GM18502 (cell line): Measurements from ENCODE around the gene OR2V1.
"Not testable (repeated sequence)": the region's sequence is repeated elsewhere in the genome, so short reads cannot be mapped to it uniquely, and the experiment has no call there.

Source experiments
- ATAC-seq: cut with Tn5 transposase; IDR thresholded peaks from one replicate; pipeline ENCODE4 v1.9.1; 2021; ENCODE audit warnings: mild to moderate bottlenecking; ENCODE audit not compliant: unreplicated experiment, poor library complexity

Gene OR2V1

DNA sequence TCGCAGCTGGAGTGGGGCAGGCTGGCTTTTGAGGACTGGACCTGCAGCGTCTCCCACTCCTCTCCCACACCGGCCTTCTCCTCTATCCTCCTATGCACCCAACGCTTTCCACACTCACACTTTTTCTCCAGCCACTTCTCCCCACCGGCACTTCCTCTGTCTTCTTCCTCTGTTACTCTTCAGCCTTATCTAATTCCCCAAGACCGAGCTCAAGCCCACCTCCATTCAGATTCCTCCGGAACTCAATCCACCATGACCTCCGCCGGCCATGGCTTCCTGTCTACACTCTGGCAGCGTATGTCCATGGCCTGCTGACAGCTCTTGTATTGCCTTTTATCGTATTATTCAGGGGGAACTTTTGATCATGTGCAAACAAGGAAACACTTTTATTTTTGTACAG is 545 bp upstream of the OR2V1 start:
- ATAC-seq, result no peak

DNA sequence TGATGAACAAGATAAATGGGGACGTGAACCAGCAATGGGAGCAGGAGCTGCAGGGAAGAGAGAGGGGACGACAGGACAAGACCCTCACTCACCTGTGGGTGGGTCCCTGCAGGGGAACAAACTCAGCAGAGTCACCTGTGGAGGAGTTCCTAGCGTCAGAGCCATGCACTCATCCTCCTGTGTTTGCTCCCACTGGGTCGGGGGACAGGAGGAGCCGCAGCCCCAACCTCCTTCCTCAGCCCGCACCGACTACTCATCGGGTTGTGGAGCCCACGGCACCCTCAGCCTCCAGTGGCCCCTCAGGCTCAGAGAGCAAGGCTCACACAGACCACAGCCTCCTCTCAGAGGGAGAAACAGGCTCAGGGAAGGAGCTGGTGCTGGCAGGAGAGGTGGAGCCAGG is 888 bp downstream of the OR2V1 start:
- not testable (repeated sequence) for ATAC-seq

DNA sequence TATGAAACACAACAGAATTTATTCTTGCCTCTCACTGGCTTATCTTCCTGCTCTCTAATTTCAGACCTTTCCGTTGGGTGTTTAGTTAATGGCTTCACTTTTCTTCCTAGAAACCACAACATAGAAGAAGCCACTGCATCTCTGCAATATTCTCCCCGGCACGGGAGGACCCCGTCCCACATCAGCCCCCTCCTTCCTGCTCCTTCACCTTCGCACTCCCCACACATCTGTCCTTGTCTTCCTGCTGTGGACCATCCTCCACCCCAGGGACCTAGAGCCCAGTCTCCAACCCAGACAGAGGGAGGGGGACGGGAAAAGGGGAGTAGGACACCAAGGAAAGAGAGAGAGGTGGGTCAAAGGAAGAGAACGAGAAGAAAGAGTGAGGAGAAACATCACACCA is 1.4 kb downstream of the OR2V1 start:
- no peak for ATAC-seq

GRCh38 chr5:181127907-181128626 is 2.9 kb downstream of the OR2V1 start:
- ATAC-seq, result no peak

GRCh38 chr5:181127456-181127855 is 3.5 kb downstream of the OR2V1 start:
- ATAC-seq, result no peak

GRCh38 chr5:181126841-181127240 is 4.1 kb downstream of the OR2V1 start:
- no peak for ATAC-seq

- ATAC-seq, result no peak
These were observed 6.4 kb downstream of the OR2V1 start for GRCh38 chr5:181124526-181124925.

- ATAC-seq, result no peak
These were observed 9.1 kb downstream of the OR2V1 start for GRCh38 chr5:181121675-181122561.

DNA sequence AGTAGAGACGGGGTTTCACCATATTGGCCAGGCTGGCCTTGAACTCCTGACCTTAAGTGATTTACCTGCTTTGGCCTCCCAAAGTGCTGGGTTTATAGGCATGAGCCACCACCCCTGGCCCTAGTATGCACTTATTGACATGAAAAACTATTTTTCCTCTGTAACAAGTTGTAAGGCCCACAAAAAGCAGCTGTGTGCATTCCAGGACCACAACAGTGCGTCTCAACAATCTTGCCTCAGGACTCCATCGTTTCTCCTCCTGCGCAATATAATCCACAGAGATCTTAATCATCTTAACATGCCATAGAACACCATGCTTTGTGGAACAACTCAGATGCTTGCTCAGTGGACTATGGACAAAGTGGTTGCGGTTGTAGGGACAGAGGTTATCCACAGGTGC is 10.2 kb downstream of the OR2V1 start:
- ATAC-seq, result no peak

DNA sequence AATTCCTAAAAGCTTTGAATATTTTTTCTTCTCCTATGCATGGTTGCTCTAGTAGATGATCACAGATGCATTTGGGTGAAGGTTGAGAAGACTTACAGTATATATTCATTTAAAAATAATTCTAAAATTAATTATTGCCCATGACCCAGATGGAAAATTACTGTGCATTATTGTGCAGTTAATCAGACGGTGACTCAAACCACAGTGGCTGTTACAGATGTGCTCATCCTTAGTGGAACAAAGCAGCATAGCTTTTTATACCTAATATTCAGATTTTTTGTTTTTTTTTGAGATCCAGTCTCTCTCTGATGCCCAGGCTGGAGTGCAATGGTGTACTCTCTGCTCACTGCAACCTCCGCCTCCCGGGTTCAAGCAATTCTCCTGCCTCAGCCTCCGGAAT is 10.7 kb downstream of the OR2V1 start:
- no peak for ATAC-seq

DNA sequence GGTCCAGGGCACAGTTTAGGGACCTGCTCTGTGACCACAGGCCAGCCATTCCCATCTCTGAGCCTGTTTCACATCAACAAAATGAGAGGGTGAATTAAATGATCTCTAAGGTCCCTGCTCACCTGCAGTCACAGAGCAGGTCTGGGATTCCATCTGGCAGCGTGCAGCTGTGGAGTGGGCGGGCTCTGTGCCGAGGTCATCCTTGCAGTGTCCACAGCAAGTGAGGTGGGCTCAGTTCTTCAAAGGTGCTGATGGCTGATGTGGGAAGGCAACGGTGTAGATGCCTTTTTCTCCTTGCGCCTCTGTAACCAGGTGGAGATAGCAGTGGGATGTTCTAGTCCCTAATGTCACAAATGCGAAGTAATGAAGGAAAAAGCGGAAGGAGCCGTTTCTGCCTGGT is 11.9 kb downstream of the OR2V1 start:
- no peak for ATAC-seq

GRCh38 chr5:181118369-181118768 is 12.6 kb downstream of the OR2V1 start:
- no peak for ATAC-seq

GRCh38 chr5:181114844-181115778 is 15.9 kb downstream of the OR2V1 start:
- ATAC-seq, result no peak

GRCh38 chr5:181114284-181114843 is 16.6 kb downstream of the OR2V1 start:
- no peak for ATAC-seq

- not testable (repeated sequence) for ATAC-seq
These were observed 17.4 kb downstream of the OR2V1 start for GRCh38 chr5:181113572-181113971.

DNA sequence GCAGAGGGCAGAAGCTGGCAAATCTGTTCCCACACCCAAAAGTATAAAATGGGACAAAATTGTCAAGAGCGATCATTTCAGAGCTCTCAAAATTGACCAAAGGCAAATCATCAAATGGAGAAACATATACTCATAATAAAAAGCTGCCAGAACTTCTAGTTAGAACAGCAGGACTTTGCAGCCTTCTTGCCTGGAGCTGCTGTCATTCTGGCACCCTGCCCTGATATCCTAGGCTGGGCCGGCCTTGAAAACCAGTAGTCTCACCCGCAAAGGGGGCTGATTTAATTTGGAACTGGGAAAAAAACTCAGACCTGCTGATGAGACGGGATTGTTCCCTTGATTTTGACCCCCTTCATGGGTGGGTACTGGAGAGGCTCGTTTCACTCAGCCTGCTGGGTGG is 18.5 kb downstream of the OR2V1 start:
- no peak for ATAC-seq

DNA sequence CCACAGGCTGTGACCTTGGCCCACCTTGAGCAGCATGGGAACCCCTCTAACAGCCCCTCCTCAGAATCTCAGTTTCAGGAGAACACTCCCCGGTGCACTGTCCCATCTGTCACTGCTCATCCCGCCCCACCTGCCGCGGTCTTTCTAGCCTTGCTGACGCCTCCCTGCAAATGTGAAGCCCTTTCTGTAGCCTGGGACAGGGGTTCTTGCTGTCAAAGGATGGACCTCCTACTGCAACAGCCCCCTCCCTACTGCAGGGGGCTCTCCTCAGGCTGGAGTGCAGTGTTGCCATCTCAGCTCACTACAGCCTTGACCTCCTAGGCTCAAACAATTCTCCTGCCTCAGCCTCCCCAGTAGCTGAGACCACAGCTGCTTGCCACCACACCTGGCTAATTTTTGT is 20.0 kb downstream of the OR2V1 start:
- no peak for ATAC-seq

DNA sequence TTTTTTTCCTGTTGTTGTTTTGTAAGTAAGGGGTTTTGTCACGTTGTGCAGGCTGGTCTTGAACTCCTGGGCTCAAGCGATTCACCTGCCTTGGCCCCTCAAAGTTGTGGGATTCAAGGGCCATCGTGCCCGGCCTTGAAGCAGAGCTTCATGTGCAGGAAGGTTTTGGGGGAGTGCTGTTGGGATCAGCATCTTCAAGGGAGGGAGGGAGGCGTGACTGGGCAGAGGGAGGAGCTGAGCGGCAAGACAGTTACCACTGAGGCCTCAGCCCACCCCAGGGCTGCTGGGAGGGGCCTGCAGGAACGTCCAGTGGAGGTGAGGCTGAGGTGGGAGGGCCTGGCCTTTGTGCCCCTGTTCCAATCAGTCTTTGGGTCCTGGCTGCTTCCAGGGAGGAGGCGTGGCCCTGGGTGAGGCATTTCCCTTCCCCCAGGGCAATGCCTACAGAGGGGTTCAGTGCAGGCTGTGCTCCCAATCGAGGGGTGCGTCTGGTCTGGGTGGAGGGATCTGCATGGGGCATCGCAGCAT is 21.4 kb downstream of the OR2V1 start:
- no peak for ATAC-seq

DNA sequence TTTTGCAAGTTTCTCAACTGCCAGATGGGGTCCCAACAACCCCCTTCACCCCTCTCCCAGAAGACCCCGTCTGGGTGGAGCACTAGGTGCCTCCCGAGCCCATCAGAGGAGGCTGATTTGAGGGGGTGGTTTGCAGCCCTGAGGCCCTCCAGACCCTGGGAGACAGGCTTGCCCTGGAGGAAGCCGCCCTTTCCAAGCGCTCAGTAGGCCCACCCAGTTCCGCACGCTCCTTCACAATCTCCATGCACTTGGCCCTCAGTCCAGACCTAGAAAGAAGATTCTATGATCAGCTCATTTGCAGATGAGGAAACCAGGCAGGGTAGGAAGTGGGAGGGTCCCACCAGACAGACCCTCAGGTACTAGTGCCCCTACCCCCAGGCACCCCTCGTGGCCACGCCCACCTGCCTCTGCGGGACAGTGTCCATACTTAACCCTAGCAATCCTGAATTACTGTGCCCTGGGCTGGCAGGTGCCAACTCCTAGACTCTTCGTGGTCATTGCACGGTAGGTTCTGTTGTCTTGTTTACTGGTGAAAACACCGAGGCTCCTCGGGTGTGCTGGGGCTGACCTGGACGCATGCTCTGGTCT is 22.3 kb downstream of the OR2V1 start:
- no peak for ATAC-seq

GRCh38 chr5:181107699-181108098 is 23.3 kb downstream of the OR2V1 start:
- no peak for ATAC-seq
